Measurements from ENCODE around the gene ATP5PF.

- TF ChIP-seq, protein P1, sequence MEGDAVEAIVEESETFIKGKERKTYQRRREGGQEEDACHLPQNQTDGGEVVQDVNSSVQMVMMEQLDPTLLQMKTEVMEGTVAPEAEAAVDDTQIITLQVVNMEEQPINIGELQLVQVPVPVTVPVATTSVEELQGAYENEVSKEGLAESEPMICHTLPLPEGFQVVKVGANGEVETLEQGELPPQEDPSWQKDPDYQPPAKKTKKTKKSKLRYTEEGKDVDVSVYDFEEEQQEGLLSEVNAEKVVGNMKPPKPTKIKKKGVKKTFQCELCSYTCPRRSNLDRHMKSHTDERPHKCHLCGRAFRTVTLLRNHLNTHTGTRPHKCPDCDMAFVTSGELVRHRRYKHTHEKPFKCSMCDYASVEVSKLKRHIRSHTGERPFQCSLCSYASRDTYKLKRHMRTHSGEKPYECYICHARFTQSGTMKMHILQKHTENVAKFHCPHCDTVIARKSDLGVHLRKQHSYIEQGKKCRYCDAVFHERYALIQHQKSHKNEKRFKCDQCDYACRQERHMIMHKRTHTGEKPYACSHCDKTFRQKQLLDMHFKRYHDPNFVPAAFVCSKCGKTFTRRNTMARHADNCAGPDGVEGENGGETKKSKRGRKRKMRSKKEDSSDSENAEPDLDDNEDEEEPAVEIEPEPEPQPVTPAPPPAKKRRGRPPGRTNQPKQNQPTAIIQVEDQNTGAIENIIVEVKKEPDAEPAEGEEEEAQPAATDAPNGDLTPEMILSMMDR (IDR thresholded peaks at IDR 0.05): no peak
- TF ChIP-seq EZH2 (IDR thresholded peaks at IDR 0.05; ENCODE audit: borderline replicate concordance, insufficient read depth, low read depth, low read length, poor library complexity, severe bottlenecking): no peak
Measured at GRCh38 chr21:25756190-25756932, 21.7 kb upstream of the ATP5PF start.
